Measurements from ENCODE around the gene ZBTB16. TPM values are rescaled to one million over a fixed set of nuclear protein-coding genes. Genes with fewer than 3 reads are reported as not detected.

ZBTB16 gene
- total and polyA plus RNA-seq, 9 donors, result 12.7 to 160 (median 68.7) TPM

- Histone ChIP-seq H3K4me3 (no peak overlapping the region), H3K27me3 (peaks cover 3% of the 10 kb centered on the region), H3K4me1 (ENCODE audit: insufficient read depth) (no peaks in the 10 kb centered on the region), H3K36me3 (no peaks in the 10 kb centered on the region), H3K27ac (no peak overlapping the region), H3K9me3 (no peaks in the 10 kb centered on the region)
- no peak for TF ChIP-seq POLR2A (IDR thresholded peaks at IDR 0.05)
- TF ChIP-seq CTCF (IDR thresholded peaks at IDR 0.05), result no peak
- no peak for TF ChIP-seq EP300 (IDR thresholded peaks at IDR 0.05)
- intact Hi-C loops (cut with DNase I), result loop anchor here (5.0 to 10.0 kb wide), 6 partner anchors 207 to 370 kb away; partner anchors contain the start of gene ZBTB16 (in 1 of the 4)
- DNase-seq, result no peak
- WGBS, 3 donors, result 77 to 90% (median 85%) methylated on average over 2 of the region's 2 CpGs
These were observed 204.9 kb downstream of the ZBTB16 start for GRCh38 chr11:114264381-114264780.

GRCh38 chr11:114265122-114265878, 205.8 kb downstream of the ZBTB16 start:
- intact Hi-C loops (cut with DNase I), result loop anchor here in 1 of 4 donors (10.0 kb wide), 1 partner anchor 370 kb away; no protein-coding TSS in a partner anchor
- Histone ChIP-seq H3K36me3 (no peaks in the 10 kb centered on the region), H3K4me3 (no peak overlapping the region), H3K27me3 (peaks cover 3% of the 10 kb centered on the region), H3K4me1 (ENCODE audit: insufficient read depth) (no peaks in the 10 kb centered on the region), H3K9me3 (no peaks in the 10 kb centered on the region), H3K27ac (no peak overlapping the region)
- 73 to 81% (median 78%) methylated on average over 8 of the region's 8 CpGs for WGBS, 3 donors
- no peak for TF ChIP-seq CTCF (IDR thresholded peaks at IDR 0.05)
- no peak for TF ChIP-seq POLR2A (IDR thresholded peaks at IDR 0.05)
- TF ChIP-seq EP300 (IDR thresholded peaks at IDR 0.05), result no peak
- no peak for DNase-seq

GRCh38 chr11:114269498-114269897, 210.0 kb downstream of the ZBTB16 start:
- H3K4me1 ChIP-seq (ENCODE audit: insufficient read depth), result no peaks in the 10 kb centered on the region
- H3K36me3 ChIP-seq, result no peaks in the 10 kb centered on the region
- intact Hi-C loops (cut with DNase I), result loop anchor here in 1 of 4 donors (10.0 kb wide), 1 partner anchor 375 kb away; no protein-coding TSS in a partner anchor
- DNase-seq, result no peak
- no peak overlapping the region for H3K27ac ChIP-seq
- H3K9me3 ChIP-seq, result no peaks in the 10 kb centered on the region
- TF ChIP-seq EP300 (IDR thresholded peaks at IDR 0.05) (no peak), CTCF (IDR thresholded peaks at IDR 0.05) (no peak), POLR2A (IDR thresholded peaks at IDR 0.05) (no peak)
- WGBS, 3 donors, result 16 to 47% (median 19%) methylated on average over 2 of the region's 2 CpGs
- no peak overlapping the region for H3K4me3 ChIP-seq
- H3K27me3 ChIP-seq, result peaks cover 3% of the 10 kb centered on the region

- 92 to 96% (median 93%) methylated on average over 5 of the region's 5 CpGs for WGBS, 3 donors
- no peak for TF ChIP-seq POLR2A (IDR thresholded peaks at IDR 0.05)
- no peak for TF ChIP-seq EP300 (IDR thresholded peaks at IDR 0.05)
- no peak for TF ChIP-seq CTCF (IDR thresholded peaks at IDR 0.05)
- H3K9me3 ChIP-seq, result no peaks in the 10 kb centered on the region
- H3K4me1 ChIP-seq (ENCODE audit: insufficient read depth), result no peaks in the 10 kb centered on the region
- no peak overlapping the region for H3K4me3 ChIP-seq
- H3K27ac ChIP-seq, result no peak overlapping the region
- H3K36me3 ChIP-seq, result no peaks in the 10 kb centered on the region
- intact Hi-C loops (cut with DNase I), result no loop called here
- peaks cover 3% of the 10 kb centered on the region for H3K27me3 ChIP-seq
- DNase-seq, result no peak
These were observed 211.2 kb downstream of the ZBTB16 start for GRCh38 chr11:114270531-114271270.

All from ovary (tissue), 9 donors.